Measurements from ENCODE around the gene RLN2.
"Not testable (repeated sequence)": the region's sequence is repeated elsewhere in the genome, so short reads cannot be mapped to it uniquely, and the experiment has no call there.

The RLN2 gene, protein sequence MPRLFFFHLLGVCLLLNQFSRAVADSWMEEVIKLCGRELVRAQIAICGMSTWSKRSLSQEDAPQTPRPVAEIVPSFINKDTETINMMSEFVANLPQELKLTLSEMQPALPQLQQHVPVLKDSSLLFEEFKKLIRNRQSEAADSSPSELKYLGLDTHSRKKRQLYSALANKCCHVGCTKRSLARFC

DNA sequence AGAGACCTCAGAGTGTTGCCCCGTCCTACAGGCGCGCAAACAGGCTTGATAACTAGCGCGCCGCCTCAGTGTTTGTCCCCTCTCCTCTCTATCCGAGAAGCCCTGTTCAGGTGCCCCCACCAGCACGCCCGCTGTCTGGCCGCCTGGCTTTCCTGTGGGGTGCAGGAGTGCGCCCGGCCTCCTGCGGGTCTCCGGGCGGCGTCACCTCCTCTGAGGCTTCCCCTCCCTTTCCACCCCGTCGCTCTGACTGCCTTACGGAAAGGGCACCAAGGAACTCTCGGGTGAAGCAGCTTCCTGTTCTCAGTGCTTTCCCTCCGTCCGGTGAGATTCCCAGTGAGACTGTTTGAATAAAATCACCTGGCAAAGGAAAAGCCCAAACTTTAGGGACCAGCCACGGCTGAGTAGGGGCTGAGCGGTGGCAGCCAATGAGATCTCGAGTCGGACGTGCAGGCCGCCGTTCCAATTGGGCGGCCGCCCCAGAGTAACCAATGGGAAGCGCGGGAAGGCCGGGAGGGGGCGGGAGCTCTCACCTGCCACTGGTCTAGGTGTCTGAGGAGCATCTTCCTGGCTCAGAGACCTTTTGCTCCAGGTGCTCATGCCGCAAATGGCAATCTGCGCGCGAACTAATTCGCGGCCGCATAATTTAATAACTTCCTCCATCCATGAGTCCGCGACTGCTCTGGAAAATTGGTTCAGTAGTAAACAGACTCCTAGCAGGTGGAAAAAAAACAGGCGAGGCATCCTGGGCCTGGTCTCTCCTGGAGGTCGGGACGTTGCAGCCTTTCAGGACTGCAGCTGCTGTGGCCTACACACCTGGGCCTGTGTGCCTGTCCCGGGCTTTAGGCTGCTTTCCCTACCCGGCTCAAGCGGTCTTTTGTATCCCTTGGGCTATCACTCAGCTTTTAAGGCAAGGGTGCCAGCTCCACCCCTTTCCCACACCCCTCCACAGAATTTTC lies at the start of gene RLN2:
TSS of gene RLN2 (minus strand) at position 877 of the 956 bp plus-strand sequence. CDS start at position 741, 136 bp downstream.
- not testable (repeated sequence) for H3K4me1 ChIP-seq (ENCODE audit: insufficient read depth, low read length); H3K36me3 ChIP-seq (ENCODE audit: insufficient read depth, low read length); H3K9ac ChIP-seq (ENCODE audit: low read depth, low read length); H3K9me3 ChIP-seq (ENCODE audit: control insufficient read depth, insufficient read depth, low read length)

- Histone ChIP-seq H3K36me3 (ENCODE audit: insufficient read depth, low read length) (no peaks in the 10 kb centered on the region), H3K9me3 (ENCODE audit: control insufficient read depth, insufficient read depth, low read length) (no peaks in the 10 kb centered on the region), H3K9ac (ENCODE audit: low read depth, low read length) (no peak overlapping the region), H3K4me1 (ENCODE audit: insufficient read depth, low read length) (no peaks in the 10 kb centered on the region)
Observed at GRCh38 chr9:5354184-5354583, 49.7 kb upstream of the RLN2 start.

DNA sequence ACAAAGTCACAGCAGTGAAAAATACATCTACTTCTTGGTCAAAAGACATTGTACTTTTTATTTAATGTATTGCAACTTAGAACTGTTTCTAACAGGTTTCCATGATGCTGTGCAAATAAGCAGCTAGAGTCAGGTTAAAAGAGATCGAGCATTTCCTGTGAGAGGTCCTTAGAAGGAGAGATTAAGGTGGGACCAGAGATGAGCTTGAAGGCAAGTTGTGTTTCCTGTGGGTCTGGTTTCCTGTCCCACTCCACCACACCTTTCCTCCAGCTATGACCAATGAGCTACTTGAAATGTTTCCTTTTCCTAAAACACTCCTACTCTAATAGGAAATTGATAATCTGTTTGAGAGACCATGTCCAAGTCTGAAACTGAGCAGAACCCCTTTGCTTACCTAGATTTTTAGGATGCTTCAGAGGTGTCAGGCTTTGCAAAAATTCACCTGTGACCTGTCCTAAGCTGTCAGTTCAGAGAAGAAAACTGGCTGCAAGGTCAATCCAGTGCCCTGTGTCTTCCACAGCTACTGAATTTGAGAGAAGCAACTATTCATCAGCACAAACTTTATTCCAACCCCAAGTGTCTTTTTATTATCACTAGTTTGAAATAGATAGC lies 48.2 kb upstream of the RLN2 start:
- Histone ChIP-seq H3K4me1 (ENCODE audit: insufficient read depth, low read length) (no peaks in the 10 kb centered on the region), H3K9me3 (ENCODE audit: control insufficient read depth, insufficient read depth, low read length) (no peaks in the 10 kb centered on the region), H3K36me3 (ENCODE audit: insufficient read depth, low read length) (no peaks in the 10 kb centered on the region), H3K9ac (ENCODE audit: low read depth, low read length) (no peak overlapping the region)

DNA sequence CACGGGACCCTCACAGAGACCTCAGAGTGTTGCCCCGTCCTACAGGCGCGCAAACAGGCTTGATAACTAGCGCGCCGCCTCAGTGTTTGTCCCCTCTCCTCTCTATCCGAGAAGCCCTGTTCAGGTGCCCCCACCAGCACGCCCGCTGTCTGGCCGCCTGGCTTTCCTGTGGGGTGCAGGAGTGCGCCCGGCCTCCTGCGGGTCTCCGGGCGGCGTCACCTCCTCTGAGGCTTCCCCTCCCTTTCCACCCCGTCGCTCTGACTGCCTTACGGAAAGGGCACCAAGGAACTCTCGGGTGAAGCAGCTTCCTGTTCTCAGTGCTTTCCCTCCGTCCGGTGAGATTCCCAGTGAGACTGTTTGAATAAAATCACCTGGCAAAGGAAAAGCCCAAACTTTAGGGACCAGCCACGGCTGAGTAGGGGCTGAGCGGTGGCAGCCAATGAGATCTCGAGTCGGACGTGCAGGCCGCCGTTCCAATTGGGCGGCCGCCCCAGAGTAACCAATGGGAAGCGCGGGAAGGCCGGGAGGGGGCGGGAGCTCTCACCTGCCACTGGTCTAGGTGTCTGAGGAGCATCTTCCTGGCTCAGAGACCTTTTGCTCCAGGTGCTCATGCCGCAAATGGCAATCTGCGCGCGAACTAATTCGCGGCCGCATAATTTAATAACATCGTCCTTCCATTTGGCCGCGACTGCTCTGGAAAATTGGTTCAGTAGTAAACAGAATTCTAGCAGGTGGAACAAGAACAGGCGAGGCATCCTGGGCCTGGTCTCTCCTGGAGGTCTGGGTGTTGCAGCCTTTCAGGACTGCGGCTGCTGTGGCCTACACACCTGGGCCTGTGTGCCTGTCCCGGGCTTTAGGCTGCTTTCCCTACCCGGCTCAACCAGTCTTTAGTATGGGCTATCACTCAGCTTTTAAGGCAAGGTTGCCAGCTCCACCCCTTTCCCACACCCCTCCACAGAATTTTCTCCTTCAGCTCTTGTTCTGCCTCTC lies 34.8 kb upstream of the RLN2 start, which contains the start of gene RLN1:
TSS of gene RLN1 (minus strand) at position 885 of the 990 bp plus-strand sequence. CDS start at position 755, 130 bp downstream.
- not testable (repeated sequence) for H3K9ac ChIP-seq (ENCODE audit: low read depth, low read length); H3K9me3 ChIP-seq (ENCODE audit: control insufficient read depth, insufficient read depth, low read length); H3K36me3 ChIP-seq (ENCODE audit: insufficient read depth, low read length); H3K4me1 ChIP-seq (ENCODE audit: insufficient read depth, low read length)

- no peak overlapping the region for H3K9ac ChIP-seq (ENCODE audit: low read depth, low read length)
- H3K36me3 ChIP-seq (ENCODE audit: insufficient read depth, low read length) = no peaks in the 10 kb centered on the region
- no peaks in the 10 kb centered on the region for H3K9me3 ChIP-seq (ENCODE audit: control insufficient read depth, insufficient read depth, low read length)
- no peaks in the 10 kb centered on the region for H3K4me1 ChIP-seq (ENCODE audit: insufficient read depth, low read length)
Observed at GRCh38 chr9:5336688-5337087, 32.2 kb upstream of the RLN2 start.

- not testable (repeated sequence) for H3K4me1 ChIP-seq (ENCODE audit: insufficient read depth, low read length); H3K9me3 ChIP-seq (ENCODE audit: control insufficient read depth, insufficient read depth, low read length); H3K36me3 ChIP-seq (ENCODE audit: insufficient read depth, low read length); H3K9ac ChIP-seq (ENCODE audit: low read depth, low read length)
Observed at GRCh38 chr9:5331276-5331675, 26.8 kb upstream of the RLN2 start.

DNA sequence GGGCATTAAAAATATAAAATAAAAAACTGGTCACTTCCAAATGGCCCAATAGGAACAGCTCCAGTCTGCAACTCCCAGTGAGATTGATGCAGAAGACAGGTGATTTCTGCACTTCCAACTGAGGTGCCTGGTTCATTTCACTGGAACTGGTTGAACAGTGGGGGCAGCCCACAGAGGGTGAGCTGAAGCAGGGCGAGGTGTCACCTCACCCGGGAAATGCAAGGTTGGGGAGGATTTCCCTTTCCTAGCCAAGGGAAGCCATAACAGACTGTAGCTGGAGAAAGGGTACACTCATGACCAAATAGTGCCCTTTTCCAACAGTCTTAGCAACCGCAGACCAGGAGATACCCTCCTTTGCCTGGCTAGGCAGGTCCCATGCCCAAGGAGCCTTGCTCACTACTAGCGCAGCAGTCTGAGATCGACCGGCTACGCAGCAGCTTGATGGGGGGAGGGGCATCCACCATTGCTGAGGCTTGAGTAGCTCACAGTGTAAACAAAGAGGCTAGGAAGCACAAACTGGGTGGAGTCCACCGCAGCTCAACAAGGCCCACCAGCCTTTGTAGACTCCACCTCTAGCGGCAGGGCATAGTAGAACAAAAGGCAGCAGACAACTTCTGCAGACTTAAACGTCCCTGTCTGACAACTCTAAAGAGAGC lies 22.5 kb upstream of the RLN2 start:
- Histone ChIP-seq H3K36me3 (ENCODE audit: insufficient read depth, low read length) (no peaks in the 10 kb centered on the region), H3K9ac (ENCODE audit: low read depth, low read length) (peak overlapping the region; percentile 36; the same call in 1 of the 2 replicates), H3K9me3 (ENCODE audit: control insufficient read depth, insufficient read depth, low read length) (no peaks in the 10 kb centered on the region), H3K4me1 (ENCODE audit: insufficient read depth, low read length) (no peaks in the 10 kb centered on the region)

DNA sequence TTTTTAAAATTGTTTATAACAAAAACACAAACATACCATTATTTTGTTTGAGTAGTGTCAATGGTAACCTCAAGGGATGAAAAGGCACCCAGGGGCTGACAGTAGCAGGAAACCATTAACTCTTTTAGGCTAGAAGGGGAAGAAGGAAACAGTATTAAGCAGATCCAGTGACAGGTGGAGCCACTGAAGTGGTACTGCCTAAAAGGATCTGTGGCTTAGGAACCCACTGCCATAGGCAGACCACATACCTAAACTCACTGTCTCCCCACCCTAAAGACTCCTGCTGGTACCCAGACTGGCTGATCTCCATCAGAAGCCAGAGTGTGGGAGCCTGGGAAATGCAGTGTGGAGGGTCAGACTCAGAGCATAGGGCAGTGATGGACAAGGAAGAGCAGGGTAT lies 21.7 kb upstream of the RLN2 start:
- H3K4me1 ChIP-seq (ENCODE audit: insufficient read depth, low read length) = no peaks in the 10 kb centered on the region
- no peaks in the 10 kb centered on the region for H3K9me3 ChIP-seq (ENCODE audit: control insufficient read depth, insufficient read depth, low read length)
- H3K9ac ChIP-seq (ENCODE audit: low read depth, low read length) = no peak overlapping the region
- no peaks in the 10 kb centered on the region for H3K36me3 ChIP-seq (ENCODE audit: insufficient read depth, low read length)

DNA sequence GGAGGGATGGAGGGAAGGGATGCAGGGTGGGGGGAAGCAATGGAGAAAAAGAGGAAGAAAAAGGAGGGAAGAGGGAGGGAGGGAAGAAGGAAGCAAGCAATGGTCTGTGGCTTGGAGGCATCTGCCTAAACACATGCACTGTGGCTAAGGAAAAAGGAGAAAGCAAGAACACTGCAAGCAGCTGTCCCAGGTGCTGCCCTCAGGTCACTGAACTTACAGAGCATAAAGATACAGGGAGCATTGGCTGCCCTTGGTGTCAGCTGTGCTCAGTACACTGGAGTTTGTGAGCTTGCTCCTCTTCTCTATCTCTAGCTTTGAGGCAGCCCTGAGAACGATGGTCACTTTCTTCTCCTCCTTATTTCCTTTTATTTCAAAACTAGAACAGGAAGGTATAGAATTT lies 17.1 kb upstream of the RLN2 start:
- H3K9me3 ChIP-seq (ENCODE audit: control insufficient read depth, insufficient read depth, low read length); H3K36me3 ChIP-seq (ENCODE audit: insufficient read depth, low read length); H3K9ac ChIP-seq (ENCODE audit: low read depth, low read length); H3K4me1 ChIP-seq (ENCODE audit: insufficient read depth, low read length): not testable (repeated sequence)

GRCh38 chr9:5321058-5321457 lies 16.5 kb upstream of the RLN2 start:
- no peaks in the 10 kb centered on the region for H3K4me1 ChIP-seq (ENCODE audit: insufficient read depth, low read length)
- H3K9me3 ChIP-seq (ENCODE audit: control insufficient read depth, insufficient read depth, low read length) = no peaks in the 10 kb centered on the region
- H3K36me3 ChIP-seq (ENCODE audit: insufficient read depth, low read length) = no peaks in the 10 kb centered on the region
- H3K9ac ChIP-seq (ENCODE audit: low read depth, low read length) = no peak overlapping the region

GRCh38 chr9:5316406-5316805 lies 11.9 kb upstream of the RLN2 start:
- not testable (repeated sequence) for H3K9ac ChIP-seq (ENCODE audit: low read depth, low read length); H3K36me3 ChIP-seq (ENCODE audit: insufficient read depth, low read length); H3K9me3 ChIP-seq (ENCODE audit: control insufficient read depth, insufficient read depth, low read length)

DNA sequence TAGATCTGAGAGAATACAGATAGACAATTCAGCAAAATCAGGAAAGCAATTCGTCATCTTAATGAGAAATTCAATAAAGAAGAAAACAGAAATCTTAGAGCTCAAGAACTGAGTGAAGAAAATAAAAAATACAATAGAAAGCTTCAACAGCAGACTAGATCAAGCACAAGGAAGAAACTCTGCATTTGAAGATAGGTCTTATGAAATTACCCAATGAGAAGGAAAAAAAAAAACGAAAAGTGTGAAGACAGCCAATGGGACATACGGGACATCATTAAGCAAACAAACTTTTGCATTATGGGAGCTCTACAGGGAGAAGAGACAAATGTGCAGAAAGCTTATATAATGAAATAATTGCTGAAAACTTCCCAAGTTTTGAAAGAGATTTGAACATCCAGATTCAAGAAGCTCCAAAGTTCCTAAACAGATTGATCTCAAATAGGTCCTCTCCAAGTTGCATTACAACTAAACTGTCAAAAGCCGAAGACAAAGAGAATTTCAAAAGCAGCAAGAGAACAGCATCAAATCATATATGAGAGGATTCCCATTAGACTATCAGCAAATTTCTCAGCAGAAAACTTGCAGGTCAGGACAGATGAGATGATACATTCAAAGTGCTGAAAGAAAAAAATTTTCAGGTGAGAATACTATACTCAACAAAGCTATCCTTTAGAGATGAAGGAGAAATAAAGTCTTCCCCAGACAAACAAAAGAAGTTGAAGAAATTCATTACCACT lies 10.8 kb upstream of the RLN2 start:
- no peak overlapping the region for H3K9ac ChIP-seq (ENCODE audit: low read depth, low read length)
- H3K36me3 ChIP-seq (ENCODE audit: insufficient read depth, low read length) = no peaks in the 10 kb centered on the region
- H3K9me3 ChIP-seq (ENCODE audit: control insufficient read depth, insufficient read depth, low read length) = no peaks in the 10 kb centered on the region; the same call in 1 of the 2 replicates
- H3K4me1 ChIP-seq (ENCODE audit: insufficient read depth, low read length) = no peaks in the 10 kb centered on the region

More at GRCh38 chr9:5316406-5316805, 11.9 kb upstream of the RLN2 start:
- not testable (repeated sequence) for H3K4me1 ChIP-seq (ENCODE audit: insufficient read depth, low read length)

GRCh38 chr9:5310851-5311250 lies 6.3 kb upstream of the RLN2 start:
- Histone ChIP-seq H3K36me3 (ENCODE audit: insufficient read depth, low read length) (no peaks in the 10 kb centered on the region), H3K9me3 (ENCODE audit: control insufficient read depth, insufficient read depth, low read length) (no peaks in the 10 kb centered on the region; the same call in 1 of the 2 replicates), H3K4me1 (ENCODE audit: insufficient read depth, low read length) (no peaks in the 10 kb centered on the region), H3K9ac (ENCODE audit: low read depth, low read length) (no peak overlapping the region)

All from ES-I3 (cell line).